ENCODE data around the gene TMEM198.

The TMEM198 gene

GRCh38 chr2:219544567-219544966, 739 bp downstream of the TMEM198 start:
- no peak for DNase-seq (ENCODE audit: low spot score)

DNA sequence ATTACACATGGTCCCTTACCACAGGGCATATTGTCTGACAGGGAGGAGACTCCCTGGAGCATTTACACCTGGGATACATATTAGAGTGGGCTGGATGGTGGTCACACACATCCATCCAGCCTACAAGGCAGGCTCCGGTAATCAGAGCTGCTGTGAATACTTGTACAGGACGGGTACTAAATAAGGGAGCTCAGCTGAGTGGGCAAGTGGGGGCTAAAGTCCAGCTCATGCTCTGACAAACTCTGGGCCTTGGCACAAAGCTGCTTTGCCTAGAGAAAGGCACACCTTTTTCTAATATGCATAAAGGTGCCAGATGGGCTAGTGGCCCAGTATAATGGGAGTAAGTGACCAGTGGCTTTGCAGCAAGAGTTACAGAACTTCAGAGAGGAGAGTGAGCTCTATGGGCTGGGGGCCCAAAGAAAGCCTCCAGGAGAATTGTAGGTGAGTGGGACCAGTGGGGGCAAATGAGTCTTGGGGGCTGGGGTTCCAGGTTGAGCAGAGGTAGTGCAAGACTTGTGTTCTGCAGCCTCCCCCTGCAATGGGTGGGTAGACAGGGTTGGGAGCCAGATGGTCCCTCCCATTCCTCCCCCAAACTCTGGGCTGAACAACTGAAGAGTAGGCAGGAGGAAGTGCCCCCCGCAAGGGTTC, 1.6 kb downstream of the TMEM198 start:
- DNase-seq (ENCODE audit: low spot score): no peak

GRCh38 chr2:219545943-219546352, 2.1 kb downstream of the TMEM198 start:
- DNase-seq (ENCODE audit: low spot score): no peak

DNA sequence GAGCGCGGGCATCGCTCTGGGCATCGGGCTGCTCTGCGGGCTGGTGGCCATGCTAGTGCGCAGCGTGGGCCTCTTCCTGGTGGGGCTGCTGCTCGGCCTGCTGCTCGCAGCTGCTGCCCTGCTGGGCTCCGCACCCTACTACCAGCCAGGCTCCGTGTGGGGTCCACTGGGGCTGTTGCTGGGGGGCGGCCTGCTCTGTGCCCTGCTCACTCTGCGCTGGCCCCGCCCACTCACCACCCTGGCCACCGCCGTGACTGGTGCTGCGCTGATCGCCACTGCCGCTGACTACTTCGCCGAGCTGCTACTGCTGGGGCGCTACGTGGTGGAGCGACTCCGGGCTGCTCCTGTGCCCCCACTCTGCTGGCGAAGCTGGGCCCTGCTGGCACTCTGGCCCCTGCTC, 3.8 kb downstream of the TMEM198 start:
- DNase-seq (ENCODE audit: low spot score): no peak

DNA sequence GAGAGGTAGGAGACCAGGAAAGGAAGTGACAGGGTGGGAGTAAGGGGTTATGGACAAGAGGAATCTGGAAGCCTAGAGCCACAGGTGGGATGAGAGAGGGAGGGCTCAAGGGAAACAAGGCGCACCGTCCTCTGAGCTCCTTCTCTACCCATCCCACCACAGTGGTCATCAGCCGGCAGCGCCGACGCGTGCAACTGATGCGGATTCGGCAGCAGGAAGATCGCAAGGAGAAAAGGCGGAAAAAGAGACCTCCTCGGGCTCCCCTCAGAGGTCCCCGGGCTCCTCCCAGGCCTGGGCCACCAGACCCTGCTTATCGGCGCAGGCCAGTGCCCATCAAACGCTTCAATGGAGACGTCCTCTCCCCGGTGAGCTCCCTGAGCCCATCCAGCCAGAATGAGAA, 5.2 kb downstream of the TMEM198 start:
- DNase-seq (ENCODE audit: low spot score): no peak

DNA sequence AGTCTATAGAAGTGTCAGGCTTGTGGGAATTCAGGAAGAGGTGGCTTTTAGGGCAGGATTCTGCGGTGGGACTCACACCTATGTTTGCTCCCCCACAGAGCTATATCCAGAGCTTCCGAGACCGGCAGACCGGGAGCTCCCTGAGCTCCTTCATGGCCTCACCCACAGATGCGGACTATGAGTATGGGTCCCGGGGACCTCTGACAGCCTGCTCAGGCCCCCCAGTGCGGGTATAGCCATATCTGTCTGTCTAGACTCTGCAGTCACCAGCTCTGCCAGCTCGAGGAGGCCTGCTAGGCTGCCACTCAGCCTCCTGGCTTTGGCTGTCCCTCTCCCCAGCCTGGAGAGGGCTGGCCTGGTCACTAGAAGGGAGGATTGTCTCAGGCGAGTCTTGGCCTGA, 5.8 kb downstream of the TMEM198 start:
- no peak for DNase-seq (ENCODE audit: low spot score)

DNA sequence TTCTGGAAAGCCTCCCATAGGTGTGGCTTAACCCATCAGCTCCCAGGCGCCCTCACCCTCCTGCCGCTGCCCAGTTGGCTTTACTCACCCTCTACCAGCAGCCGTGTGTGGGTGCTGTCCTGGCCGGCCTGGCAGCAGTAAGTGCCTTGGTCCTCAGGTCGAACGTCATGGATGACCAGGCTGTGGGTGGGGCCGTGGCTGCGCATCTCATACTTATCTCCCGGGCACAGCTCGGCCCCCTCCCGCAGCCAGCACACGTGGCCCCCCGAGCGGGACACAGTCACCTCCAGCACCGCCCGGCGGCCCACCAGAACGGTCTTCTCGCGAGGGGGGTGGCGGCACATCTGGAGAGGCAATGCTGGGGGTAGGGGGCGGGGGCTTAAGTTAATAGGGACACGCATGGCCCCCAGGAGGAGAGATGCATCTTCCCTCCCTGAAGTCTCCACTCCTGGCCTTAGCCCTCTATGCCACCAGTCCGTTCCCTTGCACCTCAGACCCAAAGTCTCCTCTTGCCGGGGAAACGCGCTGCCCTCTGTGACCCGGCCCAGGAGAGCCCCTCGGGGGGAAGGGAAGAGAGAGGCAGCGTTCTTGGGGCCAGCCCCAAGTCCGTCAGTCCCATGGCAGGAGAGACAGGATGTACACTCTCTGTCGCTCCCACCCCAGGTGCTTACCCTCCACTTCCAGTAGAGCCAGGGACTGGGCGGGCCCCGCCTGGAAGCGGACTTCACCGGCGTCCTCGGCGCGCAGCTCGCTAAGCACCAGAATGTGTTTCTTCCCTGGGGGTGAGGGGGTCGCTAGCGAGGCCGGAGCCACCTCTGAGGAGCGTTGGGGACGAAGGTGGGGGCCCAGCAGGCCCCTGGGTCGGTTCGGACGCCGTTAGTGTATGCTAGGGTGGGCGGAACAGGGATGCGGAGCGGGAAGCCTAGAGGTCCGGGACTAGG, 7.9 kb downstream of the TMEM198 start:
- DNase-seq (ENCODE audit: low spot score): no peak

GRCh38 chr2:219552382-219553167, 8.7 kb downstream of the TMEM198 start:
- DNase-seq (ENCODE audit: low spot score): peak; percentile 78

GRCh38 chr2:219553168-219553417, 9.3 kb downstream of the TMEM198 start:
- DNase-seq (ENCODE audit: low spot score): no peak

DNA sequence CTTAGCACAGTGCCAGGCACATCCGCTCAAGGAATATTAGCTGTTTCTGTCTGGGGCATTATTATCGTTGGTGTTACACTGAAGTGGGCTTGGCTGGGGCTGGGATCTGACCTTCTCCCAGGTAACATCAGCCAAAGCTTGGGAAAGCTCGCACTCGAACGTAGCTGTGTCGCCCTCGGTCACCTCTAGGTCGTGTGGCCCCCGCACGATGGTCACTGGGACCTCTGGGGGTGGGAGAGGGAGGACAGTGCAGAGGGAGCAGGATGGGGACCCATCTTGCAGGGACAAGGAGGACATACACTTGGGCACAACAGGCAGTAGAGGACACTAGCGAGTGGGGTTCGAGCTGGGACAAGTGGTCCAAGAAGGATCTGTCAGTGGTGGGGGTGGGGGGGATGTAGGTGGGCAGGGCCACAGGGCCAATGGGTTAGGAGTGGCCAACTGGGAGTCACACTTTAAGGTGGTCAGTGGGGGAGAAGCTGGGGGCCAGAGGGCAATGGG, 9.7 kb downstream of the TMEM198 start:
- no peak for DNase-seq (ENCODE audit: low spot score)

- DNase-seq (ENCODE audit: low spot score): no peak
Observed at GRCh38 chr2:219554350-219554749, 10.5 kb downstream of the TMEM198 start.

- no peak for DNase-seq (ENCODE audit: low spot score)
Observed at GRCh38 chr2:219555956-219556355, 12.1 kb downstream of the TMEM198 start.

DNA sequence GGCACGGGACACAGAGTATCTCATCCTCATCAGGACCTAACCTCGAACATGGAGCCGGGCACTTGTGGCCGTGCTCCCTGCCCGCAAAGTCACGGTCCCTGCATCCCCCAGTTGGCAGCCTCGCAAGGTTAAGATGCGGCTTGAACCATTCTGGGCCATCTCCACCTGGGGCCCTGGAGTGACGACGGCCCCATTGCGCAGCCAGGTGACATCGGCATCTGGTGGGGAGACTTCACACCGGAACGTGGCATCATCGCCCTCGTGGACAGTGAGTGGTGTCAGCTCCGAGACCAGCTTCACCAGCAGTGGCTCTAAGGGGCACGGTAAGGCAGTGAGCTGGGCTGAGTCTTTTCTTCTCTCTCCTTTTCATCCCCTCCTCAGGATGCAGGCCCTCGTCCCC, 12.6 kb downstream of the TMEM198 start:
- DNase-seq (ENCODE audit: low spot score): no peak

- DNase-seq (ENCODE audit: low spot score): no peak
Observed at GRCh38 chr2:219557320-219557719, 13.5 kb downstream of the TMEM198 start.

GRCh38 chr2:219557791-219558785, 14.3 kb downstream of the TMEM198 start:
- DNase-seq (ENCODE audit: low spot score): no peak

DNA sequence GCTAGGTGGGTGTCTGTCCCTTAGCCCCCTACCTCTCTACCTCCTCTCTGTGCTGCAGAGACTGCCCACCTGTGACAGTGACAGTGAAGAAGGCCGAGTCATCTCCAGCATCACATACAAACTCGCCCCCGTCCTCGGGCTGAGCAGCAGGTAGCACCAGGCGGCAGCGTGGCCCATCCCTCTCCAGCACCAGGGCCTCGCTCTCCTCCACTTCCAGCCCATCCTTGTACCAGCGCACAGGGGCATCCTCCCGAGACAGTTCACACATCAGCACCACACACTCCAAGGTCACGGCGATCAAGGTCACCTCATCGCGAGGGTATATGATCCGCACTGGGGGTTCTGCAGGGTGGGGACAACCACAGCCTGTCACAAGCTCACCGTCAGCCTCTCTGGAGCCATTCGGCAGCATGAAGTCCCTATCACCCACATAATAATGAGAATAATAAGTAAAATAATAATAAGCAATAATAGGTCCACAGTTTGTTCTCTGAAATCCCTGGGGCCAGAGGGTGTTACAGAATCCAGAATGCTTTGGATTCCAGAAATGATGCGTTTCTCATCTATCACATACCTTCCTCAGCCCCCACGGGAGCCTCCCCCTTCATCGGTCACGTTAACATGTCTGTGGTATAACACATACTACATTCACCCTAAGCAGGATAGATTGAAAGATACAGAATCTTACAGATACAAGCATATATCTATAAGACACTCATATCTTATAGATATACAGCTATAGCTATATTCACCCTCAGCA, 15.5 kb downstream of the TMEM198 start:
- no peak for DNase-seq (ENCODE audit: low spot score)

- no peak for DNase-seq (ENCODE audit: low spot score)
Observed at GRCh38 chr2:219560037-219560892, 16.4 kb downstream of the TMEM198 start.

DNA sequence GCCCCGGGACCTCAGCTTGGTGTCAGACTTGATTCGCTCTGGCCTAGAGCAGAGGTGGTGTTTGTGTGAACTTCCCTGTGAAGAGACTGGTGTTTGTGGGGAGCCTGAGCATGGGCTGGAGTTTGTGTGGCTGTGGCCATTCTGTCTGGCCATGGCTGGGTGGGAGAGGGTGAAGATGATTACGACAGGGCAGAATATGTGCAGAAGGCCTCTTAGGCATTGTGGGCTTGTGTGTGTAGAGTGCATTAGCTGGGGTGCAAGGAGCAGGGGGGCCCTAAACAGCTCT, 17.0 kb downstream of the TMEM198 start:
- DNase-seq (ENCODE audit: low spot score): no peak

DNA sequence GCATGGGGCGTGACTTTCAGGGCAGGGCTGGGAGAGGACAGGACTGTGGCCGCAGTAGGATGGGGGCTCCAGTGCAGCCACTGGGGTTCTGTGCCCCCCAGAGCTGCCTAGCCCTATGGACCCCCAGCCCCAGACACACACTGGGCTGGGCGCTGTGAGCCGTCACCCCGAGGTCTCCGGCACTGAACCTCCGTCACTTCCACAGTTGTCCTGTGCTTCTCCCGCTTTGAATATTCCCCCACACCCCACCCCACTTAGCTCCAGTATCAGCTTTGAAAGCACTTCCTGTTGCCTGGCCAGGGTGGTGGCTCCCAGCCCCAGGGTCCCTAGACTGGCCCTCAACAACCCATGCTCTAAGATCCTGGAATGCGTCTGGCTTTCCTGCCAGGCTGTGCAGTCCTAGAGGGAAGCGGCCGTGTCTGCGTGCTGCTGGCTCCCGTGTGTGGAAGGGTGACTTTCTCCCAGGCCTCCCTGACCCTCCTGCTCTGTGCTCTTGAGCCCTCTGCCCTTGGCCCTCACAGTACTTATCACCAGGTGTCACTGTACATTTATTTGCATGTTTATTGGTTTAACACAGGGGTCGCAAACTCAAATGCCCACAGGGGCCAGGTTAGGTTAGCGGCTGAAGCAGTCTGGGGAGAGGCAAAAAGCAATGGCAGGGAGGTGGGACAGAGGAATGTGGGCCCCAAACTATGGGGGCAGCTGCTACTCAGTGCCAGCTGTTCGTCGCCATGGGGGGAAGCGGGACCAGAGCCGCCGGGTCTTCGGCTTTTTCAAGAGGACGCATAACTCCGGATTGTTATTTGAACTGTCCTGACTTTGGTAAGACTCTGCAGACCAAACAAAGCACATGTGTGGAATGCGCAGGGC, 17.6 kb downstream of the TMEM198 start:
- DNase-seq (ENCODE audit: low spot score): no peak
